Measurements from ENCODE around the gene PUM2.

DNA sequence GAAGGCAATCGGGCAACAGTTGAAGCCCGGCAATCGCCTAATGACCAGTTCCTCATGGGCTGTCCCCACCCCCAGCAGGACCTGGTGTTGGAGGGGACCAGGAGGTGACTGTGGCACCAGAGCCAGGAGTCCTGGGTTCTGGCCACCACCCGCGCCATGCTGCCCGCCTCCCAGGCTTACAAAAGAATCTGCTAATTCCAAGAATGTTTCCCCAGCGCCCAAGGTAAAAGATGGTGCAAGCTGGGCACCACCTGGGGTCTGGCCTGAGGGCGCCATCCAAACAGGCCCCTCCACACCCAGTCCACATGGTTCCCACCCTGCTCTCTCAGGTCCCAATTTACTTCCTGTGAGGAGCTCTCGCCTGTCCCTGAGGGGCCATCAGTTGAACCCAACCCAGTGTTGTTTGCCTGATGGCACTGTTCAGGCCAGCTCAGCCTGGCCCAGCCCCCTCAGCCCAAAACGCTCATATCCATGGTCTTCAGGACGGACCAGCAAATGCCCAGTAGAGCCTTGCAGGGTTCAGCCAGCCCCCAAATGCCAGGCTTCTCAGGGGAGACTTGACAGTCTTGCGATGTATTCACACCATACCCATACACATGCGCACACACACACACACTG is 130.8 kb downstream of the PUM2 start:
- TF ChIP-seq YY1 (IDR thresholded peaks at IDR 0.05) (no peak), TAF1 (conservative IDR thresholded peaks at IDR 0.05) (no peak), SP1 (IDR thresholded peaks at IDR 0.05) (no peak), JUND (IDR thresholded peaks at IDR 0.05) (no peak), GABPA (IDR thresholded peaks at IDR 0.05 in 1 of 2, conservative IDR thresholded peaks at IDR 0.05 in 1 of 2) (no peak), RAD21 (IDR thresholded peaks at IDR 0.05) (no peak), NR2F2 (IDR thresholded peaks at IDR 0.05) (no peak)
- TF ChIP-seq, protein P1, sequence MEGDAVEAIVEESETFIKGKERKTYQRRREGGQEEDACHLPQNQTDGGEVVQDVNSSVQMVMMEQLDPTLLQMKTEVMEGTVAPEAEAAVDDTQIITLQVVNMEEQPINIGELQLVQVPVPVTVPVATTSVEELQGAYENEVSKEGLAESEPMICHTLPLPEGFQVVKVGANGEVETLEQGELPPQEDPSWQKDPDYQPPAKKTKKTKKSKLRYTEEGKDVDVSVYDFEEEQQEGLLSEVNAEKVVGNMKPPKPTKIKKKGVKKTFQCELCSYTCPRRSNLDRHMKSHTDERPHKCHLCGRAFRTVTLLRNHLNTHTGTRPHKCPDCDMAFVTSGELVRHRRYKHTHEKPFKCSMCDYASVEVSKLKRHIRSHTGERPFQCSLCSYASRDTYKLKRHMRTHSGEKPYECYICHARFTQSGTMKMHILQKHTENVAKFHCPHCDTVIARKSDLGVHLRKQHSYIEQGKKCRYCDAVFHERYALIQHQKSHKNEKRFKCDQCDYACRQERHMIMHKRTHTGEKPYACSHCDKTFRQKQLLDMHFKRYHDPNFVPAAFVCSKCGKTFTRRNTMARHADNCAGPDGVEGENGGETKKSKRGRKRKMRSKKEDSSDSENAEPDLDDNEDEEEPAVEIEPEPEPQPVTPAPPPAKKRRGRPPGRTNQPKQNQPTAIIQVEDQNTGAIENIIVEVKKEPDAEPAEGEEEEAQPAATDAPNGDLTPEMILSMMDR (IDR thresholded peaks at IDR 0.05; ENCODE audit: low read depth, low read length, missing input control): no peak
- TF ChIP-seq, protein P2, sequence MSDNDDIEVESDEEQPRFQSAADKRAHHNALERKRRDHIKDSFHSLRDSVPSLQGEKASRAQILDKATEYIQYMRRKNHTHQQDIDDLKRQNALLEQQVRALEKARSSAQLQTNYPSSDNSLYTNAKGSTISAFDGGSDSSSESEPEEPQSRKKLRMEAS (IDR thresholded peaks at IDR 0.05): no peak

All from liver (tissue), 3 donors.